KG1 (cell line): ENCODE results near the gene RHD.
"Not testable (repeated sequence)": the region's sequence is repeated elsewhere in the genome, so short reads cannot be mapped to it uniquely, and the experiment has no call there.

Experiments
- DNase-seq: peaks from one replicate; lab custom pipeline; 2025; lab: John Stamatoyannopoulos, UW

RHD gene

DNA sequence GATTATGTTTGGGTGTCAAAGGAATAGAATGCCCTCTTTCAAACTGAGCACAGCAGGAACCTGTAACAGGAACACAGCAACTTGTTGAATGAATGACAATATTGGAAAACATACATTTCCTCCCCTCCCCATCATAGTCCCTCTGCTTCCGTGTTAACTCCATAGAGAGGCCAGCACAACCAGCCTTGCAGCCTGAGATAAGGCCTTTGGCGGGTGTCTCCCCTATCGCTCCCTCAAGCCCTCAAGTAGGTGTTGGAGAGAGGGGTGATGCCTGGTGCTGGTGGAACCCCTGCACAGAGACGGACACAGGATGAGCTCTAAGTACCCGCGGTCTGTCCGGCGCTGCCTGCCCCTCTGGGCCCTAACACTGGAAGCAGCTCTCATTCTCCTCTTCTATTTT lies at the start of gene RHD:
RHD (plus strand) TSS at position 272 of the 400 bp plus-strand sequence; CDS start at position 311, 39 bp downstream.
- DNase-seq: not testable (repeated sequence)

DNA sequence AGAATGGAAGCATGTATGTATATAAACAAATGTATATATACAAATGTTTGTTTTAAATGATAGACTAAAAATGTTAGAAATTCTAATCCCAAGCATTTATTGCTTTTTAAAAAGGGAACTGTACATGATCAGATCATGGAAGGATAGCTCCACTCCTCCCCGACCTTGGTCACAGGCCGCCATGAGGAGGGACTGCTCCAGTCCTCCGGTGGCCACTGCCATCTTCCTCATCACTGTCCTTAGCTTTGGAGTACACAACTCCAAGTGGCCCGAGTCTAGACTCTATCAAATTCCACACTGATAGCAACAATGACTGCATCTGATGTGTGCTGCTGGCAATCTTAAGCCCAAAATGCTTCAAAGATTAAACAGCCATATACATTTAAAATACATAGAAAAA lies 49.7 kb upstream of the RHD start:
- DNase-seq: no peak

DNA sequence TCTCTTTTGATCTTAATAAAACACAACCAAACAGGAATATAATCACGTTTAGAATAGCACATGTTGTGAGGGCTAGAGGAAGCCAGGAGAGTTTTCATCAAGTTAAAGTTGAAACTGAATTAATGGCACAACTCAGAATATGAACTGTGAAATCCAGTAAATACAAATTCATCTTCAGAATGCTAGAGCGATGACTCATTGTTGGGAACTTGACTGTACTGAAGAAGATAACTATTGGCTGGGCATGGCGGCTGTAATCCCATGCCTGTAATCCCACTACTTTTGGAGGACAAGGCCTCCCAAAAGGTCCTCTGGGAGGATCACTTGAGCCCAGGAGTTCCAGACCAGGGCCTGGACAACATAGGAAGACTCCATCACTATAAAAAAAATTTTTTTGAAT lies 48.8 kb upstream of the RHD start:
- DNase-seq: no peak

DNA sequence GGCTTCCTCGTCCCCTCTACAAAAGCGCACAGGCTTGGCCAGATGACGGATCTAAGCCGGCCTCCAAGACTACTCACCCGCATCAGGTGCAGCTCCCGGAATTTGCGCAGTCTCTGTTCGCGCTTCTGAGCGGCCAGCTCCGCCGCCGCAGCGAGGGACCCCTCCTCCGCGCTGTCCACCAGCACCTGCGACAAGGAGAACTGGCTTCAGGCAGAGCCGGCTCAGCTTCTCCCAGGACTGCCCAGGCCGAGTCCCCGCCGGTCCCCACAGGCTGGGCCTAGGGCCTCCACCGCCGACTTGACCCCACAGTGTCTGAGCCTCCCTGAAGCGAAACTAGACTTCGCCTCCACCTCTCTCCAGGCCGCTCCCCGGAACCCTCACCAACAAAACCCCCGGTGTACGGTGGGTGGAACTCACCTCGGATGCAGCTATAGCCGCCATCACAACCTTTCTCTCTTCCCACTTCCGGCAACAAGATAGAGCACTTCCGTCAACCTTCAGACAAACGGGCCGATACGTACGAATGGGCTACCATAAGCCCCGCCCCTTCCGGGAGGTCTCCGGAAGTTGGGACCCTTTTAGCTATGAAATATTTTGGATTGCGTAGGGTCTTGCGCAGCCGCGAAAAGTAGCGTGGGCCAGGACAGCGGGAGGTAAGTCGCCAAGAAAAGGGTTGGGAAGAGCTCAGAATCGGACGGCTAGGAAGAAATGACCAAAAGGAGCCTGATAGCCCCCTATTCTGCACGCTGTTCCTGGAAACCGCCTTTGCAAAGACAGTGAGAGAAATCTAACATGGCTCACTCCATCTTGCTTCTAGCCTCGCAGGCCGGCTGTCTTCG lies 40.1 kb upstream of the RHD start, which contains the start of gene SYF2:
SYF2 (minus strand) TSS at position 476 of the 839 bp plus-strand sequence; CDS start at position 441, 35 bp downstream.
- peak; percentile 80 for DNase-seq

DNA sequence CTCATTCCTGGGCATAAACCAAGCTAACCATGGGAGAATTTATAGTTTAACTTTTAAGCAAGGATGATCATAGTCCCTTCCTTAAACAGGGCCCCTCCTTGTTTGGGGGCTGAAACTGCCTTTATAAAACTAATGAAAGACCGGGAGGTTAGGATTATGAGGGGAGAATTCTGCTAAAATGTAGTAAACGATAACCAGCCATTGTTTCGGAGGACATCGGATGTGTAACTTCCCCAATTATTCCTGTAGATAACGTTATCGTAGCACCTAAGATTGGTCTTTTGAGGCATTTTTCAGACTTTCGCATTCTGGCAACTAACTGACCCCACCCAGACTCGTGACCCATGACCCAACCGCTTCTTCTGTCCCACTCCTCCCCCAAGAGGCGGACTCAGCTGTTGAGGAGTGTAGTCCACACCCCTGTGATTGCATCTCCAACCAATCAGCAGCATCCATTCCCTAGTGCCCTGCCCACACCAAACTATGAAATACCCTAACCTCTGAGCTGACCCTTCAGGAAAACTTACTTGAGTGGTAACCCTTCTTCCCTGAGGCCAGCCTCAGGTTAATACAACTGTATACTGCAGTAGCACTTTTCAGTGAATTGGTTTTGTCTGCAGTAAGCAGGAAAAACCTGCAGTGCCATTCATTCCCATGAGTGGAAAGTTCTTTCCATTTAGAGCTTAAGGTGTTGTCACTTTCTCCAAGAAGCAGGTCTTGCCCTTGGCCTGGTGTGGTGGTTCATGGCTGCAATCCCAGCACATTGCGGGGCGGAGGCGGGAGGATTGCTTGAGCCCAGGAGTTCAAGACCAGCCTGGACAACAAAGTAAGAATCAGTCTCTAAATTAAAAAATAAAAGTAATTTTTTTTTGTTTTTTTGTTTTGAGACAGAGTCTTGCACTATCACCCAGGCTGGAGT lies 39.2 kb upstream of the RHD start:
- DNase-seq: peak; percentile 36

DNA sequence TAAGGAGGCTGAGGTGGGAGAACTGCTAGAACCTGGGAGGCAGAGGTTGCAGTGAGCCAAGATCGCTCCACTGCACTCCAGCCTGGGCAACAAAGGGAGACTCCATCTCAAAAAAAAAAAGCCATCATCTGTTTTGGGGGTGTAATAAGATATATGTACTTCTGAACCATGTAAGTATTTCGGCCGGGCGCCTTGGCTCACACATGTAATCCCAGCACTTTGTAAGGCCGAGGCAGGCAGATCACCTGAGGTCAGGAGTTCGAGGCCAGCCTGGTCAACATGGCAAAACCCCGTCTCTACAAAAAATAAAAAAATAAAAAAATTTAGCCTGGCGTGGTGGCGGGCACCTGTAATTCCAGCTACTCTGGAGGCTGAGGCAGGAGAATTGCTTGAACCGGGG lies 36.9 kb upstream of the RHD start:
- not testable (repeated sequence) for DNase-seq

DNA sequence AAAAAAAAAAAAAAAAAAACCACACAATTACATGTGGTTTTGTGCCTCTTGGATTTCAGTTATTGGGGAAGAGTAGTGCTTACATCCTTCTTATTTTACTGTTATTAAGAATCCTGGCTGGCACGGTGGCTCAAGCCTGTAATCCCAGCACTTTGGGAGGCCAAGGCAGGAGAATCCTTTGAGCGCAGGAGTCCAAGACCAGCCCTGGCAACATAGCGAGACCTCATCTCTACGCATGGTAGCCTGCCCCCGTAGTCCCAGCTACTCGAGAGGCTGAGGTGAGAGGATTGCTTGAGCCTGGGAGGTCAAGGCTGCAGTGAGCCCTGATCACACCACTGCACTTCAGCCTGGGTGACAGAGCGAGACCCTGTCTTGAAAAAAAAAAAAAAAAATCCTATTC lies 36.0 kb upstream of the RHD start:
- not testable (repeated sequence) for DNase-seq

DNA sequence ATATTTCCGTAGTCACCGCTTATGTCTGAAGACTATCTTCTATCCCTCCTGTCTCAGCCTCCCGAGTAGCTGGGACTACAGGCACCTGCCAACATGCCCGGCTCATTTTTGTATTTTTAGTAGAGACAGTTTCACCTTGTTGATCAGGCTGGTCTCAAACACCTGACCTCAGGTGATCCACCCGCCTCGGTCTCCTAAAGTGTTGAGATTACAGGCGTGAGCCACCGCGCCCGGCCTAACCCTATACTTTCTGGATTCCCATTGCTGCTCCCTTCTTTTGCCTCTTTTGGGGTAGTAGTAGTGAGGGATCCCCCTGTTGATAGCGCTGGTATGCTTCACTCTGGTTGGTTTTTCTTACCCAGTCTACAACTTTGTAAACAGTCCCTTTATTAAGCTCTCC lies 34.3 kb upstream of the RHD start:
- no peak for DNase-seq

DNA sequence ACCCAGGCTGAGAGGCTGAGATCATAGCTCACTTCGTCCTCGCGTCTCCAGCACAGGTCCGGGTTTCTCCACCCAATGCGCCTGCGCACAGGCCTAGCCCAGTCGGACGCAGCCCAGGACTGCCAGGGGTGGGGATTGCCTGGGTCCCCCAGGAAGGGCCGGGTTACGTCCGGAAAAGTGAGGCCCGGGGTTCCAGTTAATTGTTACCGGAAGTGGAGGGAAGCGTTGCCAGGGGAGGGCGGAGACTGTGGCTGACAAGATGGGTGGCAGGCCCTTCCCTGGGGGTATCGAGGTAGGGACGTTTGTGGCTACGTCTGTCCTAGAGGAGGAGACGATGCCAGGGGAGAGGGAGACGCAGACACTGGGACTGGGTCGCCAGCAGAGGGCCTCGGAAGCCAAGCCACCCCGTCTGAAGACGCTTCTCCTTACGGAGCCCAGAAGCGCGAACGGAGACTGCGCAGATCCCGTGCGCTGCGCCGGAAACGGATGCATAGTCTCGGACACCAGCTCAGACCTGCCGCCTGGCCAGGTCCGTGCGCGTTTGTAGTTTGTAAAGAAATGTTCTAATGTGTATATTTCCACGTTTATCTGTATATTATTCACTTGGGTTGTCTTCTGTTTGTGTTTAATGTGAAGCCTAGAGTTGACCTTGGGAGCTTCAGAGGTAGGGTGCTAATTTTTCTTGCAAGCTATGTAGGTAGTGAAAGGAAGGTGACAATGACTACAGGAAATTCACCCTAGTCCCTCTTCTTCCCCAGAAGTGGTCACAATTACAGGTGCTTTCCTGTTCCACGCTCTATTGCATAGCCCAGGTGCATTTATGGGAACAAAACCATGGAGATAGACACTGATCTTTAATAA lies 32.4 kb upstream of the RHD start:
- DNase-seq: peak; percentile 83

DNA sequence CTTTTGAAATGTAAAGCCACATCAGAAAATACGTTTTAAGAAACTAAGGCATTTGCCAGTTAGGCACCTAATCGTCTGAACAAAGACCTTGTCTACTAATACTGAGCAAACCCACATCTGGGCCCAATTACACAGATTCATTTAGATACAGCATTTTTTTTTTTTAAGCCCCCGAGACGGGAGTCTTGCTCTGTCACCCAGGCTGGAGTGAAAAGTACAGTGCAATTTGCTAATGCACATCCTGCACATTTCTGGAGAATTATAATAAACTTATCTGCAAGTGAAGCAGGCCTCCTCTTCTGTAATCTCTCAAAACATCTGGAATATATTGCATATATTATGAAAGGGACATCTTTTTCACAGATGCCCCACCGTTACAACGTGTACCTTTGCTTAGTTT lies 28.4 kb upstream of the RHD start:
- DNase-seq: no peak

DNA sequence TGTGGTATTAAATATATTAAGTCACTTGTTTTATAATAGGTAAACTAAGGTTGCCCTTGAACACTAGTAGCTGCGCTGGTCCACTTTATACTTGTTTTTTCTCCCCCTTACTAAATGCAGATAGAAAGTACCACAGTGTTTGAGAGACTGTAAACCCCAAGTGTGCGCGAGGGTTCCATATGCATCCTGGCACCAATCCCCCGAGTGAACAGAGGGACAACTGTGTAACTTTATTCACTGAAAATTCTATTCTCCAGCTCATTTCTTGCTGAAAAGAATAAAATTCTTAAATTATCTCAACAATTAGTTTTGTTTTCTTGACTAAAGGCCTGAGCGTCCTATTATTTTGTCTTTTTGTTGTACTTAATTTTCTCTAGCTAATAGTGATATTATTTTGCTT lies 26.9 kb upstream of the RHD start:
- DNase-seq: no peak

DNA sequence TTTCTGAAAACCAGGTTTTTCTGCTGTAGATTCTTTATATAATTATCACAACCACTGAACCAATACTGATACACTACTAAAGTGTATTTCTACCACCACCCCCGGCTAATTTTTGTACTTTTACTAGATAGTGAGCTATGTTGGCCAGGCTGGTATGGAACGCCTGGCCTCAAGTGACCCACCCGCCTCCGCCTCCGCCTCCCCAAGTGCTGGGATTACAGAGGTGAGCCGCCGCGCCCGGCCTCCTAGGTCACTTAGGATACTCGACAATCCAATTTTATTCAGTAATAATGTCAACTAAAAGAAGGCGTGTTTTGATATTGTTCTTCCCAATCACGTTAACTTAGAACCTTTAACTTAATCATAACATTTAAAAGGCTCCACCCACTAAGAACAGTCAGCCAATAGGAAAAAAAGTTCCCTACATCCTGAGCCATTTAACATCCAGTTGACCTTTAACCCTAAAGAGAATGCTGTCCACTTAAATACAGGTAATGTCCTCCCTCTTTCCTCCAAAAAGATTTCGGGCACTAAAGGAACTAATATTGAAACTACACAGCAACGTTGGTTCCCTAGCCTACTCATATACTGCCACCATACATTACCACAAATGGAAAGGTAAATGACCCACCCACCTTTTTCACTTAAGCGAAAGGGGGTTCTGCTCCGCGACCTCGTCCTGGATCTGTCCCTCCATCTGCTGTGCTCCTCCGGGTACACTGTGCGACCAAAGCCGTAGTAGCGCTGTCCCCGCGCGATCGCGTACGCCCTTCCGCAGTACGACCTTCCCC lies 26.3 kb upstream of the RHD start:
- DNase-seq: no peak

DNA sequence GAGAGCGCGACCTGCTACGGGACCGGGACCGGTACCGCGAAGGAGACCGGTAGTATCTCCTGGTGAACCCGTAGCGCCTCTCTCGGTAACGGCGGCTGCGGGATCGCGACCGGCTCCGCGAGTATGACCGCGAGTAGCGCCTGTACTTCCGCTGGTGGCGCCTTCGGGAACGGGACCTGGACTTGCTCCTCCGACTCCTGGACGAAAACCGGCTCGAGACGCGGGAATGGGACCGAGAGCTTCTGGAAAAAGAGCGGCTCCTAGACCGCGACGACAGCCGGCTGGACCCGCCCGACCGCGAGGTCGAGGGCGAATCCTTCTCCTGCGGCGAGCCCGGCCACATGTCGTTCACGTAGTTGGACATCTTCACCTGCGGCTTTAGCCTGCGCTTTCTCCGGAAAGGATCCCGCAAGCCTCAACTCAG lies 25.7 kb upstream of the RHD start:
- no peak for DNase-seq

DNA sequence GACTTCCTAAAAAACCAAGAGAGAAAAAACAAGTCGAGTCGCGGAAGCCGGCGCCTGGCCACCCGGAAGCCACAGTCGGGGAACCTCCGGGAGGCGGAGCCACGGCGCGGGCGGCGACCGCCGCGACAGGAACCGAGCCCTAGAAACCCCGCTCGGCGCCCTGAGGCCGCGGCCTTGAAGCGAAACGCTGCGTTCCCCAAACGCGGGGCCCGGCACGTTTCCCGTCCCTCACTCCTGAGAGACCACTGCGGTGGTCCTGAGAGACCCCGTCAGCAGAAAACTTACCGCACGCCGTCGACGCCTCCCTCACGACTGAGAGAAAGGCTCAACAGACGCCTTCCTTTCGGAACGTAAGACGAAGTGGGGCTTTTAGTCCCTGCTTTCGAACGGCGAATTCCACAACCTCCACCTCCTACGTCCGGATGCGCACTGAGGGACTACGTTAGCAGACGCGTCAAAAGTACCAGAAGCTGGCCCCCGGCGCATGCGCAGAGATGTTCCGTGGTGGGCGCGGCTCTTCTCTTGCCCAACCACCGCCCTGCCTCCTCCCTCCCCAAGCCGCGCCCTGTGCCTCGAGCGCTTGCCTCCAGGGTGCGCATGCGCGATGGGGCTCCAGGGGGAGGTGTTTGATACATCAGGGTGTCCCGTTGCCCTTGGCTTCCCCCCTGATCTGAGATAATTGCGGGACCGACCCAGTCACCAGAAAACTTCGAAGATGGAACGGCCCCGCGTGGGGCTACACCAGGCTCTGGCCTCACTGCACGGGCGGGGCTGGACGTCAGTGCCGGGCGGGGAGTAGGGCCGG lies 25.1 kb upstream of the RHD start, which contains the start of gene RSRP1:
RSRP1 (minus strand) TSS at position 431 of the 805 bp plus-strand sequence. CDS start 491 bp downstream, outside the sequence.
- DNase-seq: peak; percentile 97

DNA sequence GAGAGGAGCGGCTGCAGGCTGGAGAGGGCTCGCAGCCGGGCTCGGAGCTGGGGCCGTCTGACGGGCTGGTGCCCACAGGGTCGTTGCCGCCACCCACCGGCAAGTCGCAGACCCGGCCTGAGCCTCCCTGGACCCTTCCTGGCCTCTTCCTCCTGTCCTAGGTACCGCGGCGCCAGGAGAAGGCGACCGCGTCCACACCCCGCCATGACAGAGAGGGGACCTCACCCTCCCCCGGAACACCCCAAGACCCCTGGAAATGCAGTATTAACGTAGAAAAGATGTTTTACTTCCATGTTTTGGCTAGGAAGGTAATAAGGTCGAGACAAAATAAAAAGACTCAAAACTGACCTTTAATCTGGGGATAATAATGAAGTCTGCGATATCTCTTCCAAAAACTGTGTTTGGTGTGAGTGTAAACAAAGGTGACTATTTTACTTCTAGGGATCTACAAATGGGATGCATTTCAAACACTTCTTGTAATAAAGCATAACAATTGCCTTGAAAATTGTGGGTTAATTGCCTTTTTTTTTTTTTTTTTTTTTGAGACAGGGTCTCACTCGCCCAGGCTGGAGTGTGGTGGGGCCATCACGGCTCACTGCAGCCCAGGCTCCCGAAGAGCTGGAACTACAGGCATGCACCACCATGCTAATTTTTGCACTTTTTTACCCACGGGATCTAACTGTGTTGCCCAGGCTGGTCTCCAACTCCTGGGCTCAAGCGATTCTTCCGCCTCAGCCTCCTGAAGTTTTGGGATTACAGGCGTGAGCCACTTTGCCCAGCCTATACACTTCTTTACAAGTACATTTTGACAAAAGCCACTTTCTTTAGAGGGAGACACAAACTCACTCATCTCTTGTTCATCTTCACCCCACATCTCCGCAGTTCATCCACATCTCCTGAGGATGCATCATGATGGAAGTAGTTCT lies 24.2 kb upstream of the RHD start:
- no peak for DNase-seq

DNA sequence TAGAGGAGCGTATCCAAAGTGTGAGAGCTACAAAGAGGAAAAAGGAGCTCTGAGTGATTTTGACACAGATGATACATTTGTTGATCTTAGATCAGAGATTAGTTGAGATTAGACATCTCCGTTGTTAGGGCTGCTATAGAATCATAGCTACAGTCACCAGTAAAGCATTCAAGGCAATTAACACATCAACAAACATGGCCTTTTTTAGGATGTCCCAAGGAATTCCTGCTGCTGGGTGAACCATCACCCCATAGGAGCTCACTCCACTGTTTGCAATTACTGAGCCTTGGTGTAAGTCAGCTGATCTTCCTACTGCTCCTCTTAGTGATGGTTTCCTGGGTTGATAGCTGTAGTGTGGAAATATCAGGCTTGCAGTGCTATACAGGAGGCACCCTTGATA lies 18.4 kb upstream of the RHD start:
- DNase-seq: no peak

DNA sequence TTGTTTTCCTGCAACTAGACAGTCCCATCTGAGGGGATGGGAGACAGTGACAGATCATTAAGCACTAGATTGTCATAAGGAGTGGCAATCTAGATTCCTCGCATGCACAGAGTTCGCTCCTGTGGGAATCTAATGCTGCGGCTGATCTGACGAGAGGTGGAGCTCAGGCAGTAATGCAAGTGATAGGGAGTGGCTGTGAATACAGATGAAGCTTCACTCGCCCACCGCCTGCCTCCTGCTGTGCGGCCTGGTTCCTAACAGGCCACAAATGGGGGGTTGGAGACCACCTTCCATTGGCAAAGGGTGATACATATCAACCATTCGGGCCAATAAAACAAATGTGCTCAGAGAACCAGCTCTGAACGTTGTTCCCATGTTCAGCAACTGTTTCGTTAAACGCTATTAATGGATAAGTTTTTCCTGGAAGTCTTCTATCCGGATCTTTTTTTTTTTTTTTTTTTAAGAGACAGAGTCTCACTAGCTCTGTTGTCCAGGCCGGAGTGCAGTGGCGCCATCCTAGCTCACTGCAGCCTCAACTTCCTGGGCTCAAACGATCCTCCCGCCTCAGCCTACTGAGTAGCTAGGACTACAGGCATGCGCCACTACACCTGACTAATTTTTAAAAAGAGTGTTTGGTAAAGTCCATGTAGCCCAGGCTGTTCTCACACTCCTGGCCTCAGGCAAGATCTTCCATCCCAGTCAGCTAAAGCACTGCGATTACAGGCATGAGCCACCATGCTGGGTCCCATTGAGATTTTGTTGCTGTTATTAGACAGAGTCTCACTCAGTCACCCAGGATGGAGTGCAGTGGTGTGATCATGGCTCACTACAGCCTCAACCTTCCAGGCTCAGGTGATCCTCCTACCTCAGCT lies 16.4 kb upstream of the RHD start:
- DNase-seq: no peak

DNA sequence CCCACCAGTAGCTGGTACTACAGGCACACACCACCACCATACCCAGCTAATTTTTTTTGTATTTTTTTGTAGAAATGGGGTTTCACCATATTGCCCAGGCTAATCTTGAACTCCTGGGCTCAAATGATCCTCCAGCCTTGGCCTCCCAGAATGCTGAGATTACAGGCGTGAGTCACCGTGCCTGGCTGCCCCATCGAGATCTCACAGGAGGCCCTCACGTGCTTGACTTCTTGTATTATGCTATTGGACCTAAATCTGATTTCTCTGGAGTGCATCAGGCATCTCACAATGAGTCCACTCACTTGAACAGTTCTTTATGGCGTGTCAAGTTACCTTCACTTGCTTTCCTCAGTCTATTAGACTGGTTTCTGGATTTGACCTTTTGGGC lies 15.7 kb upstream of the RHD start:
- no peak for DNase-seq
